ENCODE results near the gene SERPINF2.

DNA sequence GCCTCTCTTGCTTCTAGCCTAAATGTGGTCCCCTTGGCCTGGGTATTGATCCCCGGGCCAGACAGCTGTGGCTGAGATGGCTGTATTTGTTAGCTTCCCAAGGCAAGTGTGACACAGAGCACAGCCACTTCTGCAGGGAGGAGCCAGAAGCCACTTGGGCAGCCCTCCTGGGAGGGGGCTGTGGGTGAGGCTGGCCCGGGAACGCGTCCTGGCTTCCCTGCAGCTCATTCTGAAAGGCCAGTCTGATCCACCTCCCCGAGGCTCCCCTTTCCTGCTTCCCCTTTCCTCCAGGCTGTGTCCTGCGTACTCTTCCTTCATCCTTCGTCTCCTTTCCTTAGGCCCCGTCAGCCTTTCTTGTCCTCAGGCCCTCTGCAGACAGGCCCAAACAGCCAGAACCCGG lies 8.0 kb downstream of the SERPINF2 start:
- no peak for TF ChIP-seq POLR2A (IDR thresholded peaks at IDR 0.05; ENCODE audit: low read depth, low read length)
- no peak for TF ChIP-seq TAF1 (IDR thresholded peaks at IDR 0.05; ENCODE audit: low read depth, low read length)
- TF ChIP-seq POLR2AphosphoS5 (IDR thresholded peaks at IDR 0.05; ENCODE audit: low read depth, low read length): no peak
- TF ChIP-seq SPI1 (IDR thresholded peaks at IDR 0.05; ENCODE audit: low read depth, low read length): no peak
- no peak for TF ChIP-seq POU2F2 (IDR thresholded peaks at IDR 0.05; ENCODE audit: low read depth, low read length)

Measured in GM12891 (cell line).